HepG2 (cell line): Measurements from ENCODE around the gene NAT14. TPM values are rescaled to one million over a fixed set of nuclear protein-coding genes. Genes with fewer than 3 reads are reported as not detected.

Experiments
- AHDC1 ChIP-seq: sonication (generic); formaldehyde crosslinking; IDR thresholded peaks from 2 replicates; pipeline ENCODE4 v1.5.1; 2020; ENCODE audit warnings: mild to moderate bottlenecking, missing genetic modification reagents, borderline replicate concordance
- ATRX ChIP-seq: sonication (generic); formaldehyde crosslinking; IDR thresholded peaks from 2 replicates; pipeline ENCODE4 v1.4.0; 2020; ENCODE audit warnings: missing genetic modification reagents, borderline replicate concordance
- KDM2A ChIP-seq: sonication (generic); formaldehyde crosslinking; IDR thresholded peaks from 2 replicates; pipeline ENCODE4 v1.4.0; 2020; ENCODE audit warnings: low read depth, missing genetic modification reagents, borderline replicate concordance
- POGK ChIP-seq: sonication (generic); formaldehyde crosslinking; conservative IDR thresholded peaks from 2 replicates; pipeline ENCODE4 v1.8.0; 2022; ENCODE audit warnings: mild to moderate bottlenecking, moderate library complexity, missing genetic modification reagents
- POGZ ChIP-seq: sonication (generic); formaldehyde crosslinking; IDR thresholded peaks from 2 replicates; pipeline ENCODE4 v1.4.0; 2020; ENCODE audit warnings: mild to moderate bottlenecking, missing genetic modification reagents
- RBM22 ChIP-seq: fragments of 200-400 bp; formaldehyde crosslinking; optimal IDR thresholded peaks from 2 replicates; pipeline ENCODE3; 2017; ENCODE audit warnings: mild to moderate bottlenecking, low read length, moderate library complexity
- SOX13 ChIP-seq, 3 experiments: fragments of 450-650 bp in 1 of 3; sonication (generic) in 1 of 3; formaldehyde crosslinking in 1 of 3; IDR thresholded peaks in 2 of 3; conservative IDR thresholded peaks in 1 of 3; 2 replicates each; pipeline versions ENCODE4 v1.5.0 to v1.6.1; 2016 to 2020; ENCODE audit warnings: antibody characterized with exemption in 1 of 3, mild to moderate bottlenecking in 1 of 3, missing compliant biosample characterization in 1 of 3, missing genetic modification reagents in 1 of 3, moderate library complexity in 1 of 3
- SUZ12 ChIP-seq: fragments of 150-350 bp; IDR thresholded peaks from 2 replicates; pipeline ENCODE4 v1.6.1; 2014; ENCODE audit warnings: low read depth, low read length
- XBP1 ChIP-seq: sonication (generic); formaldehyde crosslinking; IDR thresholded peaks from 2 replicates; pipeline ENCODE4 v1.5.0; 2020; ENCODE audit warnings: missing genetic modification reagents
- ZBTB25 ChIP-seq: IDR thresholded peaks from 2 replicates; pipeline ENCODE4 v1.6.1; 2018; ENCODE audit warnings: missing genetic modification reagents
- ZBTB38 ChIP-seq: sonication (generic); formaldehyde crosslinking; IDR thresholded peaks from 2 replicates; pipeline ENCODE4 v1.5.1; 2020; ENCODE audit warnings: mild to moderate bottlenecking, missing genetic modification reagents
- ZMYM4 ChIP-seq: sonication (generic); formaldehyde crosslinking; IDR thresholded peaks from 2 replicates; pipeline ENCODE4 v1.8.1; 2023; ENCODE audit warnings: mild to moderate bottlenecking, missing genetic modification reagents
- ZNF276 ChIP-seq: sonication (generic); formaldehyde crosslinking; IDR thresholded peaks from 2 replicates; pipeline ENCODE4 v1.4.0; 2020; ENCODE audit warnings: mild to moderate bottlenecking, low read depth, missing genetic modification reagents
- ZNF3 ChIP-seq: IDR thresholded peaks from 2 replicates; pipeline ENCODE4 v1.7.0; 2017; ENCODE audit warnings: inconsistent platforms
- ZNF569 ChIP-seq: sonication (generic); formaldehyde crosslinking; IDR thresholded peaks from 2 replicates; pipeline ENCODE4 v1.5.0; 2020; ENCODE audit warnings: mild to moderate bottlenecking, missing genetic modification reagents, moderate library complexity, borderline replicate concordance
- ZNF598 ChIP-seq: sonication (generic); formaldehyde crosslinking; IDR thresholded peaks from 2 replicates; pipeline ENCODE4 v1.5.1; 2020; ENCODE audit warnings: mild to moderate bottlenecking, missing genetic modification reagents, borderline replicate concordance
- ZNF678 ChIP-seq: sonication (generic); formaldehyde crosslinking; IDR thresholded peaks from 2 replicates; pipeline ENCODE4 v1.4.0; 2020; ENCODE audit warnings: mild to moderate bottlenecking, missing genetic modification reagents
- polyA plus RNA-seq, 8 experiments: library from polyadenylated mRNA; depleted of rRNA in 3 of 8; stranded (reverse) in 7 of 8; unstranded in 1 of 8; fragments of >200 nt; fragmentation: Illumina TruSeq in 4 of 8; extraction: Trizol in 4 of 8; gene quantifications; 2 replicates each; pipeline versions ENCODE4 v1.2.1 to v1.2.3, GENCODE V29; 2011 to 2016; ENCODE audit warnings: low read depth in 4 of 8, missing spikeins in 1 of 8, mixed read lengths in 1 of 8; ENCODE audit not compliant: insufficient read depth in 1 of 8
- total RNA-seq, 5 experiments: library from RNA; depleted of rRNA; stranded (reverse); fragments of >200 nt; fragmentation: Illumina TruSeq; extraction: Trizol; gene quantifications; 2 replicates each; pipeline ENCODE4 v1.2.3, GENCODE V29; 2016; ENCODE audit warnings: low read depth in 1 of 5

The NAT14 gene
- total and polyA plus RNA-seq, 2 of the 13 experiments (the other 11 are each of a cell fraction or from before 2014, with no cell fraction given) = 20.7 to 22.3 TPM

GRCh38 chr19:55467236-55468053 is 17.5 kb upstream of the NAT14 start (continued):
- TF ChIP-seq POGK = no peak
- no peak for TF ChIP-seq SUZ12
- TF ChIP-seq ZBTB38 (CRISPR knock-in tag) = no peak
- no peak for TF ChIP-seq RBM22
- peak; percentile 73; the same call in 1 of the 2 replicates for TF ChIP-seq ZNF598 (CRISPR knock-in tag)
- TF ChIP-seq ZMYM4 (CRISPR knock-in tag) = no peak
- no peak for TF ChIP-seq ZBTB25 (CRISPR knock-in tag)
- no peak for TF ChIP-seq POGZ
- no peak for TF ChIP-seq ATRX
- peak; percentile 80 for TF ChIP-seq KDM2A (CRISPR knock-in tag)
- TF ChIP-seq XBP1 = no peak
- TF ChIP-seq SOX13 (IDR thresholded peaks at IDR 0.05) = no peak
- TF ChIP-seq SOX13 (CRISPR knock-in tag; conservative IDR thresholded peaks at IDR 0.05 in 1 of 2, IDR thresholded peaks at IDR 0.05 in 1 of 2) = peak in 1 of 2 experiments; percentile 40; a peak in 2 of 4 replicates
- TF ChIP-seq ZNF678 (CRISPR knock-in tag) = no peak
- TF ChIP-seq ZNF569 (CRISPR knock-in tag) = no peak
- no peak for TF ChIP-seq ZNF276 (CRISPR knock-in tag)
- no peak for TF ChIP-seq ZNF3
- TF ChIP-seq AHDC1 = no peak
